Measurements from ENCODE around the gene KREMEN2. TPM values are rescaled to one million over a fixed set of nuclear protein-coding genes. Genes with fewer than 3 reads are reported as not detected.

The KREMEN2 gene
- total RNA-seq, 1 experiment from 2014 or later, result 0.49 TPM

GRCh38 chr16:2991566-2992261 is 27.6 kb downstream of the KREMEN2 start:
- Histone ChIP-seq H3K4me3 (ENCODE audit: low read depth, low read length, poor library complexity, severe bottlenecking) (no peak overlapping the region), H3K36me3 (ENCODE audit: insufficient read depth, low read length, poor library complexity, severe bottlenecking) (no peaks in the 10 kb centered on the region), H3K27me3 (replicated peaks; ENCODE audit: insufficient read depth, low read depth, low read length, poor library complexity) (peaks cover 8% of the 10 kb centered on the region), H3K9me3 (ENCODE audit: low read depth, low read length, poor library complexity, severe bottlenecking) (no peaks in the 10 kb centered on the region), H3K27ac (ENCODE audit: low read depth, low read length, poor library complexity, severe bottlenecking) (no peak overlapping the region), H3K4me1 (ENCODE audit: insufficient read depth, low read length, poor library complexity, severe bottlenecking) (no peaks in the 10 kb centered on the region)
- DNase-seq (ENCODE audit: low spot score), result no peak
- ChIA-PET CTCF (no interaction called here), POLR2A (ENCODE audit: low non-redundant PET) (interaction anchor here (0.5 to 0.6 kb wide), 2 partner anchors 119 to 316 kb away, joined by 3 to 4 read pairs; no protein-coding TSS in a partner anchor)
- TF ChIP-seq, protein P1, sequence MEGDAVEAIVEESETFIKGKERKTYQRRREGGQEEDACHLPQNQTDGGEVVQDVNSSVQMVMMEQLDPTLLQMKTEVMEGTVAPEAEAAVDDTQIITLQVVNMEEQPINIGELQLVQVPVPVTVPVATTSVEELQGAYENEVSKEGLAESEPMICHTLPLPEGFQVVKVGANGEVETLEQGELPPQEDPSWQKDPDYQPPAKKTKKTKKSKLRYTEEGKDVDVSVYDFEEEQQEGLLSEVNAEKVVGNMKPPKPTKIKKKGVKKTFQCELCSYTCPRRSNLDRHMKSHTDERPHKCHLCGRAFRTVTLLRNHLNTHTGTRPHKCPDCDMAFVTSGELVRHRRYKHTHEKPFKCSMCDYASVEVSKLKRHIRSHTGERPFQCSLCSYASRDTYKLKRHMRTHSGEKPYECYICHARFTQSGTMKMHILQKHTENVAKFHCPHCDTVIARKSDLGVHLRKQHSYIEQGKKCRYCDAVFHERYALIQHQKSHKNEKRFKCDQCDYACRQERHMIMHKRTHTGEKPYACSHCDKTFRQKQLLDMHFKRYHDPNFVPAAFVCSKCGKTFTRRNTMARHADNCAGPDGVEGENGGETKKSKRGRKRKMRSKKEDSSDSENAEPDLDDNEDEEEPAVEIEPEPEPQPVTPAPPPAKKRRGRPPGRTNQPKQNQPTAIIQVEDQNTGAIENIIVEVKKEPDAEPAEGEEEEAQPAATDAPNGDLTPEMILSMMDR (conservative IDR thresholded peaks at IDR 0.05; ENCODE audit: low read depth, low read length), result no peak
- TF ChIP-seq EZH2 (IDR thresholded peaks at IDR 0.05; ENCODE audit: borderline replicate concordance, low read depth, low read length, poor library complexity, severe bottlenecking), result no peak
- intact Hi-C loops (cut with micrococcal nuclease; ENCODE audit: unreplicated experiment), result no loop called here
- BruUV-seq (replicated peaks), result no TSS peak

DNA sequence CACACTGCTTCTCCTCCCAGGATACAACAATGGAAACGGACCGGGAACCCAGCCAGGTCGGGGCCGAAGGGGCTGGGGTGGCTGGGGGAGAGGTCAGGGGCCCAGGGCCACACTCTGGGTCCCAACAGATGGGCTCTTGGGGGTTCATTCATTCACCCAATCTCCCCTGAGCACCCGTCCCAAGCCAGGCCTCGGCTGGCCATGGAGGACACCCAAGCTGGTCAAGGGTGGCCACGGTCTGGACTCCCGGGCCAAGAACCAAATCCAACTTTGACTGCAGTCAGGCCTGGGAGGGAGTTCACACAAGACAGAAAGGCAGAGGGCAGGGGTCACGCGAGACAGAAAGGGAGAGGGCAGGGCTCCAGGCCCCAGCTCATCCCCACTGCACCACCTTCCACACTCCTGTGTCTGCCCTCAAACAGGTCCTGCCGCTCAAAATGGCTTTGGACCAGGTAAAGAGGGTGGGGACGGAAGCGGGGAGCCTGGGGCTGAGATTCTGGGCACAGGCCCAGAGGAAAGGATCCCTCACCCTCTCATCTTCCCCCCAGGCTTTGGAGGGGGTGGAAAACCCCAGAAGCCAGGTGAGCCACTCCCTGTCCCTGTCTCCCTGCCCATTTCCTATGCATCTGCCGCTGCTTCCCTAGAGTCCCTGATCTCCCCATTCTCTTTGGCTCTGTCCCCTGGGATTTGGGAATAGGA is 28.5 kb downstream of the KREMEN2 start:
- no peak overlapping the region for H3K4me3 ChIP-seq (ENCODE audit: low read depth, low read length, poor library complexity, severe bottlenecking)
- no peak overlapping the region for H3K27ac ChIP-seq (ENCODE audit: low read depth, low read length, poor library complexity, severe bottlenecking)
- no peak for DNase-seq (ENCODE audit: low spot score)
- TF ChIP-seq EZH2 (IDR thresholded peaks at IDR 0.05; ENCODE audit: borderline replicate concordance, low read depth, low read length, poor library complexity, severe bottlenecking), result no peak
- TF ChIP-seq, protein P1 (conservative IDR thresholded peaks at IDR 0.05; ENCODE audit: low read depth, low read length), result no peak
- no TSS peak for BruUV-seq (replicated peaks)
- CTCF ChIA-PET, result no interaction called here
- H3K36me3 ChIP-seq (ENCODE audit: insufficient read depth, low read length, poor library complexity, severe bottlenecking), result no peaks in the 10 kb centered on the region
- H3K9me3 ChIP-seq (ENCODE audit: low read depth, low read length, poor library complexity, severe bottlenecking), result no peaks in the 10 kb centered on the region
- H3K4me1 ChIP-seq (ENCODE audit: insufficient read depth, low read length, poor library complexity, severe bottlenecking), result no peaks in the 10 kb centered on the region
- intact Hi-C loops (cut with micrococcal nuclease; ENCODE audit: unreplicated experiment), result no loop called here
- peaks cover 16% of the 10 kb centered on the region for H3K27me3 ChIP-seq (replicated peaks; ENCODE audit: insufficient read depth, low read depth, low read length, poor library complexity)
- POLR2A ChIA-PET (ENCODE audit: low non-redundant PET), result interaction anchor here (0.5 to 0.6 kb wide), 2 partner anchors 120 to 316 kb away, joined by 3 to 4 read pairs; no protein-coding TSS in a partner anchor

DNA sequence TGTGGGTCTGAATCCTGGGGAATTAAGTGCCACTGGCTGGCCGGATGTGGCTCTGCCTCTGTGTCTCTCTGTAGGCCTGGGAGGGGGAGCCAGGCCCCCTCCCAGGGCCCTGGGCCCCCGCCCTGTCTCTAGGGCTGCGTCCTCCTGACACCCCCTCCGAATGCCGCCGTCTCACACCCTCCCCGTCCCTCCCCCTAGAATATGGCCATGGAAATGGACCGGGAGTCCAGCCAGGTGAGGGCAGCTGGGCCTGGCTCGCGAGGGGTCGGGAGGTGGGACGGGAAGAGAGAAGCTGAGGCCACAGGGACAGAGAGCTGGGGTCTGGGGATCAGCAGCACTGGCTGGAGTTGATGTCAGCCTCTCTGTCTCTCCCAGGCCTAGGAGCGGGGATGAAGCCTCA is 32.2 kb downstream of the KREMEN2 start:
- intact Hi-C loops (cut with micrococcal nuclease; ENCODE audit: unreplicated experiment), result no loop called here
- BruUV-seq (replicated peaks), result no TSS peak
- no peak for DNase-seq (ENCODE audit: low spot score)
- Histone ChIP-seq H3K9me3 (ENCODE audit: low read depth, low read length, poor library complexity, severe bottlenecking) (no peaks in the 10 kb centered on the region), H3K36me3 (ENCODE audit: insufficient read depth, low read length, poor library complexity, severe bottlenecking) (no peaks in the 10 kb centered on the region), H3K27ac (ENCODE audit: low read depth, low read length, poor library complexity, severe bottlenecking) (no peak overlapping the region), H3K4me3 (ENCODE audit: low read depth, low read length, poor library complexity, severe bottlenecking) (no peak overlapping the region), H3K4me1 (ENCODE audit: insufficient read depth, low read length, poor library complexity, severe bottlenecking) (no peaks in the 10 kb centered on the region), H3K27me3 (replicated peaks; ENCODE audit: insufficient read depth, low read depth, low read length, poor library complexity) (peaks cover 46% of the 10 kb centered on the region)
- TF ChIP-seq, protein P1 (conservative IDR thresholded peaks at IDR 0.05; ENCODE audit: low read depth, low read length), result no peak
- TF ChIP-seq EZH2 (IDR thresholded peaks at IDR 0.05; ENCODE audit: borderline replicate concordance, low read depth, low read length, poor library complexity, severe bottlenecking), result no peak
- ChIA-PET POLR2A (ENCODE audit: low non-redundant PET) (no interaction called here), CTCF (no interaction called here)

All from A673 (cell line).